ENCODE results near the gene NFATC3.

- TF ChIP-seq LEF1 (IDR thresholded peaks at IDR 0.05; ENCODE audit: borderline replicate concordance) (no peak), FOXK2 (IDR thresholded peaks at IDR 0.05) (no peak), PKNOX1 (IDR thresholded peaks at IDR 0.05) (no peak), CTBP1 (IDR thresholded peaks at IDR 0.05; ENCODE audit: borderline replicate concordance) (no peak), SUZ12 (IDR thresholded peaks at IDR 0.05) (no peak), ARNT (IDR thresholded peaks at IDR 0.05) (no peak), BHLHE40 (IDR thresholded peaks at IDR 0.05; ENCODE audit: borderline replicate concordance) (no peak), FOXA1 (IDR thresholded peaks at IDR 0.05) (no peak), ELF4 (IDR thresholded peaks at IDR 0.05) (no peak), ZNF384 (IDR thresholded peaks at IDR 0.05) (no peak), SP1 (IDR thresholded peaks at IDR 0.05) (no peak)
These were observed 61.4 kb downstream of the NFATC3 start for GRCh38 chr16:68146585-68146984.

All from HEK293T (cell line).